ENCODE data around the gene CPA5. TPM values are rescaled to one million over a fixed set of nuclear protein-coding genes. Genes with fewer than 3 reads are reported as not detected.

The CPA5 gene
- total and polyA plus RNA-seq, 2 of the 8 experiments (the other 6 are each of a cell fraction or from before 2014, with no cell fraction given) = 0.12 TPM; not detected in 1

- Histone ChIP-seq H3K27ac (ENCODE audit: low read depth, low read length) (no peak overlapping the region), H3K14ac (ENCODE audit: insufficient read length) (no peak overlapping the region), H2BK20ac (ENCODE audit: low read length) (no peak overlapping the region), H2BK120ac (replicated peaks; ENCODE audit: low read depth, low read length) (no peak overlapping the region), H2AK5ac (ENCODE audit: low read depth, low read length) (no peak overlapping the region), H3K23ac (ENCODE audit: insufficient read length) (no peak overlapping the region), H3K9me3 (ENCODE audit: insufficient read depth in 2 of 2, low read depth in 1 of 2, low read length in 1 of 2) (0 out of 4 replicates have a peak, but pooled peaks cover 0 to 6% of the 10 kb centered on the region in 2 experiments), H3K36me3 (ENCODE audit: control insufficient read depth in 2 of 4, insufficient read depth in 4 of 4, low read length in 3 of 4) (no peaks in the 10 kb centered on the region), H3K4me2 (ENCODE audit: insufficient read depth in 1 of 2, low read depth in 2 of 2, low read length in 2 of 2) (no peak overlapping the region), H2BK12ac (ENCODE audit: low read depth, low read length) (no peak overlapping the region), H3K79me1 (ENCODE audit: low read depth, low read length) (no peaks in the 10 kb centered on the region), H3K4me1 (replicated peaks in 1 of 4; ENCODE audit: control insufficient read depth in 3 of 4, insufficient read depth in 4 of 4, low read length in 3 of 4) (peaks cover 5 to 11% (median 10%) of the 10 kb centered on the region in 4 experiments), H2BK15ac (ENCODE audit: low read length) (peak overlapping the region; percentile 65; the same call in 1 of the 2 replicates), H3K56ac (replicated peaks; ENCODE audit: insufficient read length, low read depth, low read length) (no peak overlapping the region), H4K5ac (ENCODE audit: insufficient read length, low read depth, low read length) (no peak overlapping the region), H3K4ac (replicated peaks; ENCODE audit: insufficient read length, low read depth, low read length) (no peak overlapping the region), H4K91ac (replicated peaks; ENCODE audit: insufficient read length, low read length) (no peak overlapping the region), H4K8ac (ENCODE audit: extremely low read depth, insufficient read depth, low read length) (no peak overlapping the region), H3K79me2 (ENCODE audit: control insufficient read depth in 1 of 2, insufficient read depth in 2 of 2, low read length in 2 of 2) (no peaks in the 10 kb centered on the region), H3K18ac (ENCODE audit: extremely low read depth, low read length) (no peak overlapping the region), H2BK5ac (ENCODE audit: low read depth, low read length) (no peak overlapping the region), H3K4me3 (ENCODE audit: extremely low read depth in 1 of 4, insufficient read depth in 2 of 4, low read depth in 3 of 4, low read length in 4 of 4) (no peak overlapping the region), H2AFZ (ENCODE audit: low read length) (no peak overlapping the region), H3K27me3 (replicated peaks in 1 of 4; ENCODE audit: control insufficient read depth in 3 of 4, extremely low read depth in 1 of 4, insufficient read depth in 3 of 4, low read length in 3 of 4) (no peaks in the 10 kb centered on the region), H3K9ac (replicated peaks in 1 of 4; ENCODE audit: extremely low read depth in 1 of 4, low read depth in 3 of 4, low read length in 3 of 4) (no peak overlapping the region), H3K23me2 (ENCODE audit: low read depth, low read length) (no peaks in the 10 kb centered on the region), H4K20me1 (replicated peaks in 1 of 2; ENCODE audit: control insufficient read depth in 1 of 2, insufficient read depth in 2 of 2, low read length in 2 of 2) (no peaks in the 10 kb centered on the region)
- 87% methylated on average over 5 of the region's 5 CpGs; no CpG with 5 or more reads in 1 of the 2 experiments for WGBS, 2 experiments (ENCODE audit: extremely low coverage in 1 of 2, insufficient coverage in 1 of 2, insufficient read length in 1 of 2, insufficient replicate concordance in 2 of 2, low coverage in 1 of 2, low lambda C conversion rate in 2 of 2, missing lambda C conversion rate in 1 of 2)
- DNase-seq (ENCODE audit: low read depth in 1 of 2, low spot score in 2 of 2) (no peak), FAIRE-seq (no peak)
- ChIA-PET CTCF (ENCODE audit: partially characterized antibody) (interaction anchor here (0.8 kb wide), 1 partner anchor 22 kb away, joined by 3 read pairs; no protein-coding TSS in a partner anchor), POLR2A (ENCODE audit: partially characterized antibody) (no interaction called here)
- TF ChIP-seq EZH2 (IDR thresholded peaks at IDR 0.05; ENCODE audit: low read depth, low read length, severe bottlenecking) (no peak), KDM4A (IDR thresholded peaks at IDR 0.05; ENCODE audit: low read depth, low read length, severe bottlenecking) (no peak)
Measured at GRCh38 chr7:130359276-130359857, 14.8 kb downstream of the CPA5 start.

Data from H1 (cell line).